ENCODE results near the gene CHADL. TPM values are rescaled to one million over a fixed set of nuclear protein-coding genes. Genes with fewer than 3 reads are reported as not detected.
"Not testable (repeated sequence)": the region's sequence is repeated elsewhere in the genome, so short reads cannot be mapped to it uniquely, and the experiment has no call there.

The CHADL gene
- total and polyA plus RNA-seq, 5 experiments from 2014 or later: 0.49 to 1.7 (median 0.85) TPM

DNA sequence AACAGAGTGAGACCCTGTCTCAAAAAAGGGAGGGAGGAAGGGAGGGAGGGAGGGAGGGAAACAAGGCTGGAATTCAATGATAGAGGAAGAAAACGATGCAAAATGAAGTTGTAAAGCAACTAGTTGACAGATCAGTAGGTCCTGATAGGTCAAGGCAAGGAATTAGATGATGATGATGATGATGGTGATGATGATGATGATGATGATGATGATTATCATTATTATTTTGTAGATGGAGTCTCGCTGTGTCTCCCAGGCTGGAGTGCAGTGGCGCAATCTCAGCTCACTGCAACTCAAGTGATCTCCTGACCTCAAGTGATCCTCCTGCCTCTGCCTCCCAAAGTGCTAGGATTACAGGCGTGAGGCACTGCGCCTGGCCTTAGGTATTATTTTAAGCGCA is 46.9 kb downstream of the CHADL start:
- Mint-ChIP-seq H3K27me3 (no peaks in the 10 kb centered on the region), H3K27ac (no peak overlapping the region), H3K4me1 (peaks cover 7 to 13% (median 12%) of the 10 kb centered on the region in 4 donors), H3K9me3 (no peaks in the 10 kb centered on the region), H3K4me3 (no peak overlapping the region), H3K36me3 (no peaks in the 10 kb centered on the region)
- POLR2A ChIA-PET: no interaction called here
- DNase-seq: no peak
- ATAC-seq: no peak

DNA sequence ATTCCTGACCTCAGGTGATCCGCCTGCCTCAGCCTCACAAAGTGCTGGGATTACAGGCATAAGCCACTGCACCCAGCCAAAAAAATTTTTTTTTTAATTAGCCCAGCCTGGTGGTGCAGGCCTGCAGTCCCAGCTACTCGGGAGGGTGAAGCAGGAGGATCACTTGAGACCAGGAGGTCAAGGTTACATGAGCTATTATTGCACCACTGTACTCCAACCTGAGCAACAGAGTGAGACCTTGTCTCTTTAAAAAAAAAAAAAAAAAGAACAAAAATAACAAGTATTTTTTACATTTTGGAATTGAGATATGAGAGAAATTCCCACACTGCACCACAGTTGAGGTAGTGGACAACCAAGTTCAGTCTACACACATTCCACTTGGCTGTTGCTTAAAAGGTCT is 49.3 kb downstream of the CHADL start:
- ATAC-seq: no peak
- H3K36me3 Mint-ChIP-seq: no peaks in the 10 kb centered on the region
- POLR2A ChIA-PET: interaction anchor here (1.5 kb wide), 1 partner anchor 9 kb away, joined by 3 read pairs; no protein-coding TSS in a partner anchor
- H3K4me3 Mint-ChIP-seq: no peak overlapping the region
- H3K27ac Mint-ChIP-seq: no peak overlapping the region
- no peaks in the 10 kb centered on the region for H3K27me3 Mint-ChIP-seq
- H3K4me1 Mint-ChIP-seq: peaks cover 0 to 1% (median under 1%) of the 10 kb centered on the region in 4 donors
- no peaks in the 10 kb centered on the region for H3K9me3 Mint-ChIP-seq
- DNase-seq: no peak

- DNase-seq (no peak), ATAC-seq (no peak)
- Mint-ChIP-seq H3K4me3 (no peak overlapping the region), H3K36me3 (peaks cover 0 to 8% (median 0%) of the 10 kb centered on the region in 3 donors), H3K4me1 (peaks cover 0 to 3% (median 2%) of the 10 kb centered on the region in 4 donors), H3K27me3 (no peaks in the 10 kb centered on the region), H3K27ac (no peak overlapping the region), H3K9me3 (no peaks in the 10 kb centered on the region)
- POLR2A ChIA-PET: no interaction called here
Observed at GRCh38 chr22:41184679-41185078, 56.1 kb downstream of the CHADL start.

DNA sequence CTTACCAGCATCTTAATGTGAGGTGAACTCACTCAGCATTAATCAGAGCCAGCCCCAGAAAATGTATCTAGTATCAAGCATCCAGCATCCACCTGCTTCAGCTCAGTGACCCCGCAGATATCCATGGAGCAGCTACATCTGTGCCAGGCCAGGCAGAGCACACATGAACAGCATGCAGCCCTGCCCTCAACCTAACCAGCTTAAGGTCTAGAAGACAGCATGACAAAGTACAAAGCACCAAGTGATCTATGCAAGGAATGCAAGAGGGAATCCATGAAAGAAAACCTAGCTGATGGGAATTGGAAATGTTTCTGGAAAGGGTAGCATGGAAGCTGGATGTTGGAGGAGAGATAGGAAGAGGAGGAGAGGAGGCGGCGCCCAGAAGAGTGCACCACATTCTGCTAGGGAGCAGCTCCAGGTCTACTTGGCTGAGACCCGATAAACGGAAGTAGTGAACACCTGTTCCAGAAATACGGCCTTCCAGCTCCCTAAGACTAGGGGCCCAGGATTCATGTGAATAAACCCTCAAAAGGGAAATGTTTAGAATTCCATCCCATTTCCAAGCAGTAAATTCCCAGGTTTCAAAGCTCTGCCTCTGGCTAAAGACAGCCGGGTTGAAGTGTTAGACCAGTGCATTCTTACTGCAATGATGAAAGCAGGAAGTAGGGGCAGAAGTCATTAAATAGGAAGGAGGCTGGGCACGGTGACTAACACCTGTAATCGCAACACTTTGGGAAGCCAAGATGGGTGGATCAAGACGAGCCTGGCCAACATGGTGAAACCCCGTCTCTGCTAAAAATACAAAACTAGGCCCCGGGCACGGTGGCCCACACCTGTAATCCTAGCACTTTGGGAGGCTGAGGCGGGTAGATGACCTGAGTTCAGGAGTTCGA is 59.1 kb downstream of the CHADL start:
- Mint-ChIP-seq H3K36me3 (peaks cover 0 to 29% (median 0%) of the 10 kb centered on the region in 3 donors), H3K9me3 (no peaks in the 10 kb centered on the region), H3K27me3 (no peaks in the 10 kb centered on the region), H3K27ac (peak overlapping the region in 8 of 10 donors; percentile 38 to 89 (median 61)), H3K4me3 (peak overlapping the region in 1 of 10 donors; percentile 29), H3K4me1 (peaks cover 2 to 8% (median 4%) of the 10 kb centered on the region in 4 donors)
- ATAC-seq: no peak
- no peak for DNase-seq
- POLR2A ChIA-PET: interaction anchor here (1.5 kb wide), 1 partner anchor 15 kb away, joined by 4 read pairs; no protein-coding TSS in a partner anchor

DNA sequence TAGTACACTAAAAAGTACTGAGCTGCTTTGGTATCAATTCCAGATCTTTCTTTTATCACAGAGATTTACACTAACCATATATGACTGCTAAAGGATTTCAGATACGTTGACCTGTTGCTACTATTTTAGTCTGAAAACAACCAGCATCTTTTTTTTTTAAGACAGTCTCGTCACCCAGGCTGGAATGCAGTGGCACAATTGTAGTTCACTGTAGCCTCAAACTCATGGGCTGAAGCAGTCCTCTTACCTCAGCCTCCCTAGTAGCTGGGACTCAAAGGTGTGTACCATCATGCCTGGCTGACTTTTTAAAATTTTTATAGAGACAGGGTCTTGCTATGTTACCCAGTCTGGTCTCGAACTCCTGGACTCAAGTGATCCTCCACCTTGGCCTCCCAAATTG is 59.8 kb downstream of the CHADL start:
- POLR2A ChIA-PET: interaction anchor here (0.6 to 1.5 kb wide), 2 partner anchors 16 to 91 kb away, joined by 3 to 4 read pairs; no protein-coding TSS in a partner anchor
- Mint-ChIP-seq H3K27me3 (no peaks in the 10 kb centered on the region), H3K4me3 (no peak overlapping the region), H3K36me3 (peaks cover 0 to 35% (median 3%) of the 10 kb centered on the region in 3 donors), H3K27ac (peak overlapping the region in 8 of 10 donors; percentile 23 to 89 (median 54)), H3K9me3 (no peaks in the 10 kb centered on the region), H3K4me1 (peaks cover 3 to 8% (median 6%) of the 10 kb centered on the region in 4 donors)
- no peak for DNase-seq
- no peak for ATAC-seq

GRCh38 chr22:41180362-41180761 is 60.4 kb downstream of the CHADL start:
- not testable (repeated sequence) for ATAC-seq, H3K9me3 Mint-ChIP-seq, H3K27me3 Mint-ChIP-seq, H3K4me3 Mint-ChIP-seq, DNase-seq
- peaks cover 0 to 41% (median 3%) of the 10 kb centered on the region in 3 donors for H3K36me3 Mint-ChIP-seq
- H3K27ac Mint-ChIP-seq: peak overlapping the region in 2 of 10 donors; percentile 59 to 64
- peaks cover 8 to 12% (median 10%) of the 10 kb centered on the region in 4 donors for H3K4me1 Mint-ChIP-seq
- POLR2A ChIA-PET: interaction anchor here (0.6 to 1.5 kb wide), 2 partner anchors 17 to 90 kb away, joined by 3 to 4 read pairs; no protein-coding TSS in a partner anchor

Small RNAs within 50 kb of the gene (microRNA-seq; reads per million reads assigned to microRNA genes)
- gene MIR6889 (ENCODE audit: borderline microRNAs expressed): not detected

Other genes with a start within 250 kb of the CHADL start
- gene EP300, start 148.3 kb downstream of the CHADL start, total RNA-seq: 100 to 1,000 TPM; 106 to 116 TPM
- gene EP300, start 148.3 kb downstream of the CHADL start, polyA plus RNA-seq: 10 to 100 TPM in 1 of 3 donors, 1 to 10 TPM in 2; 8.3 to 20.3 (median 8.5) TPM
- gene L3MBTL2, start 35.6 kb downstream of the CHADL start, total RNA-seq: 10 to 100 TPM; 42.2 to 44.2 TPM
- gene L3MBTL2, start 35.6 kb downstream of the CHADL start, polyA plus RNA-seq: 10 to 100 TPM; 27.5 to 39.9 (median 34.0) TPM
- gene RANGAP1, start 45.3 kb upstream of the CHADL start, total RNA-seq: 10 to 100 TPM; 80.0 to 86.6 TPM
- 10 to 100 TPM; 18.9 to 30.1 (median 23.8) TPM for gene RANGAP1, start 45.3 kb upstream of the CHADL start, polyA plus RNA-seq
- 10 to 100 TPM; 48.0 to 48.1 TPM for gene ZC3H7B, start 60.6 kb upstream of the CHADL start, total RNA-seq
- gene ZC3H7B, start 60.6 kb upstream of the CHADL start, polyA plus RNA-seq: 1 to 10 TPM in 2 of 3 donors, under 1 TPM in 1; 0.65 to 1.5 (median 1.2) TPM
- 1 to 10 TPM; 5.2 to 5.9 TPM for gene TEF, start 141.0 kb upstream of the CHADL start, total RNA-seq
- gene TEF, start 141.0 kb upstream of the CHADL start, polyA plus RNA-seq: 1 to 10 TPM; 2.0 to 5.7 (median 4.4) TPM
- gene TOB2, start 205.9 kb upstream of the CHADL start, total RNA-seq: 10 to 100 TPM; 26.2 to 26.4 TPM
- 10 to 100 TPM in 1 of 3 donors, 1 to 10 TPM in 2; 8.7 to 12.1 (median 9.0) TPM for gene TOB2, start 205.9 kb upstream of the CHADL start, polyA plus RNA-seq
- gene PHF5A, start 227.8 kb upstream of the CHADL start, total RNA-seq: 10 to 100 TPM; 34.0 to 35.8 TPM
- 10 to 100 TPM; 17.2 to 21.4 (median 17.9) TPM for gene PHF5A, start 227.8 kb upstream of the CHADL start, polyA plus RNA-seq
- gene ACO2, start 228.2 kb upstream of the CHADL start, total RNA-seq: 10 to 100 TPM; 67.7 to 75.1 TPM
- 10 to 100 TPM; 64.2 to 91.9 (median 72.3) TPM for gene ACO2, start 228.2 kb upstream of the CHADL start, polyA plus RNA-seq

Measured in naive thymus-derived CD8-positive, alpha-beta T cell (primary cell).